Occipital lobe (tissue), 2 donors: Measurements from ENCODE around the gene SFT2D2. TPM values are rescaled to one million over a fixed set of nuclear protein-coding genes. Genes with fewer than 3 reads are reported as not detected.

Source experiments
- DNase-seq: peaks from one replicate; lab custom pipeline; 2025; lab: John Stamatoyannopoulos, UW
- total RNA-seq: library from RNA; depleted of rRNA; stranded (reverse); fragments of >200 nt; gene quantifications from one replicate; pipeline ENCODE4 v1.2.3, GENCODE V29; 2014

The SFT2D2 gene
- total RNA-seq, 1 donor from 2014 or later, result 34.2 TPM

DNA sequence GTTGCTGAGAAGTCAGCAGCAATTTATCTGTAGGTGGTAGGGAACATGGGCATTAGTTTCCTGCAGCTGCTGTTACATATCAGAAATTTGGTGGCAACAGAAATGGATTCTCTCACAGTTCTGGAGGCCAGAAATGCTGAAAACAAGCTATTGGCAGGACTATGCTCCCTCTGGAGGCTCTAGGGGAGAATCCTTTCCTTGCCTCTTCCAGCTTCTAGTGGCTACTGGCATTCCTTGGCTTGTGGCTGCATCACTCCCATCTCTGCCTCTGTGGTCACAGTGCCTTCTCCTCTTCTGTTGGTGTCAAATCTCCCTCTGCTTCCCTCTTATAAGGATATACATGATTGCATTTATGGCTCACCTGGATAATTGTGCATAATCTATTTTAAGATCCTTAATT lies 2.5 kb upstream of the SFT2D2 start:
- no peak for DNase-seq

DNA sequence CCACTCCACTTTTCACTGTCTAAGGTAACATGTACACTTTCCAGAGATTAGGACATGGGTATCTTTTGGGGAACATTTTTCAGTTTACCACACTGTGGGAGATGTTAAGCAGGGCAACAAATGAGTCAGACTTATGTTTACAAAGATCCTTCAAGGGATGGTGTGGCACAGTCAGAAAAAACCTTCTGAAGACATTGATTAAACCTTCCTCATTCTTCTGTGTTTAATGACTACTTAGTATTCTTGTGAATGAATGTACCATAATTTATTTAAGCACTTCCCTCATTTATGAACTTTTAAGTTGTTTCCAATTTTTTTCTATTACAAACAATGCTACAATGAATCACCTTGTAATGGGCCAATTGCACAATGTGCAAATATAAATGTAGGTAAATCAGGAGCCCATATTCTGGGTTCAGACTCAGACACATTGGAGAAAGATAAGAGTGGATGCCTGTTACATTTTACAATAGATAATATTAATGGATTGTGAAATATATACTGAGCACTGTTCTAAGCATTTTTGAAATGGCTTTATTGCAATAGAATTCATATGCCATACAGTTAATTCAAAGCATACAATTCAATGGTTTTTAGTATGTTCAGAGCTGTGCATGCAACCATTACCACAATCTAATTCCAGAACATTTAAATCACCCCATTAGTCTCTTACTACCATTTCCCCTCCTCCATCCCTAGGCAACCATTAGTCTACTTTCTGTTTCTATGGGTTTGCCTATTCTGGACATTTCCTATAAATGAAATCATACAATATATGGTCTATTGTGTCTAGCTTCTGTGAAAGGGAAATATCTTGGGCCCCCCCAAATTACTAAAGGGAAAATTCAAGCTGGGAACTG lies 1.9 kb upstream of the SFT2D2 start:
- DNase-seq, result no peak

DNA sequence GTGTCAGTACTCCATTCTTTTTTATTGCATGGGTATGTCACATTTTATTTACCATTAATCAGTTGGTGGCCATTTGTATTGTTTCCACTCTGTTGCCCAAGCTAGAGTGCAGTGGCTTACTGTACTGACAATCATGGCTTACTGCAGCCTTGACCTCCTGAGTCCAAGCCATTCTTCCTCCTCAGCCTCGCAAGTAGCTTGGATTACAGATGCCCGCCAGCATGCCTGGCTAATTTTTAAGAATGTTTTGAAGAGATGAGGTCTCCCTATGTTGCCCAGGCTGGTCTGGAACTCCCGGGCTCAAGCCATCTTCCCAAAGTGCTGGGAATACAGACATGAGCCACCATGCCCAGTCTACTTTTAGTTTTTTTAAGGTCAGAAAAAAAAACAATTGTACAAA lies 813 bp upstream of the SFT2D2 start:
- no peak for DNase-seq

DNA sequence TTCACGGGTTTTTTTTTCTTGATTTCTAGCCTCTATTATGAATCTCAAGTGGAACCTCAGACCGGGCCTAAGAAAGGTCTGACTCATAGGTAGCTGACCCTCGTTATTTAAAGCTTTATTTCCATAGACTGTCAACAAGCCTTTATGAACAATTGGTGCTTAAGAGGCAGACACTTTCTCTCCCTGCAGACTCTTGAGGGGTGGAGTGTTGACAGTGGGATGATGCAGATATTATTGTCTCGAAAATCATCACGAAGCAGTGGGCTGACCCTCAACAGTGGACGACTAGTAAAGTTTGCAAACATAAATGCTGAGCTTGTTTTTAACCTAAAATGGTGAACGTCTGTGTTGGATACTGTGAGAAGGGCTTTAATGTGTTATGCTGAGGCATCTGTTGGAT lies 1.8 kb downstream of the SFT2D2 start:
- DNase-seq, result no peak

DNA sequence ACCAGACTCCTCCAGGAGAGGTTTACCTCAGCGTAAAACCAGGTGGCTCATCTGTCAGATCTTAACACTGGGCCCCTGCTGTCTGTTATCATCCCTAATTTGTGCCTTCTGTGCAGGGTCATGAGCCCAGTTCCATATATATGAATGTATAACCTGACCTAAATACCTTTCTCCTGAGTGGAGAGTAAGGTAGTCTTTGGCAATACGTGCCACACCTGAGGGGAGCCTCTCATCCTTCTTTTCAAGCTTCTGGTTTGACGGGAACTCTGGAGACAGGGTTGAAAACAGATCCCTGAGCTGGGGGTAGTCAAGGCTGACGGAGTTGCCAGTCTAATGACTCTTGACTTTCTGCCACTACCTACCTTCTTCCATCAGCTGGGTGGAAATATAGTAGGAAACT lies 4.1 kb downstream of the SFT2D2 start:
- DNase-seq, result no peak

DNA sequence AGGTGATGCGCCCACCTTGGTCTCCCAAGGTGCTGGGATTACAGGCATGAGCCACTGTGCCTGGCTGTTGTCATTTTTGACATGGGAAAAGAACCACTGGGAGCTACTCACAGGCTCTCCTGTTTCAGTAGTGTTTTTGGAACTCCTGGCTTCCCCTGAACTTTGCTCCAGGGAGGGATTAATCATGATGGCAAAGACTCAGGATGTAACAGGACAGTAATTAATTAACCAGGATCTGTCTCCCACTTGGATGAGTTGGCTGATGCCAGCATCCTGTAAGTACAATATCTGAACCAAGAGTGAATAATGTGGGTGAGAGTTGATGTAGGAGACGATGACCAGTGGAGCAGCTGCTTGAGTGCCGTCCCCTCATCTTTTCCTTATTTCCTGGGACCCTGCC lies 4.9 kb downstream of the SFT2D2 start:
- DNase-seq, result no peak

DNA sequence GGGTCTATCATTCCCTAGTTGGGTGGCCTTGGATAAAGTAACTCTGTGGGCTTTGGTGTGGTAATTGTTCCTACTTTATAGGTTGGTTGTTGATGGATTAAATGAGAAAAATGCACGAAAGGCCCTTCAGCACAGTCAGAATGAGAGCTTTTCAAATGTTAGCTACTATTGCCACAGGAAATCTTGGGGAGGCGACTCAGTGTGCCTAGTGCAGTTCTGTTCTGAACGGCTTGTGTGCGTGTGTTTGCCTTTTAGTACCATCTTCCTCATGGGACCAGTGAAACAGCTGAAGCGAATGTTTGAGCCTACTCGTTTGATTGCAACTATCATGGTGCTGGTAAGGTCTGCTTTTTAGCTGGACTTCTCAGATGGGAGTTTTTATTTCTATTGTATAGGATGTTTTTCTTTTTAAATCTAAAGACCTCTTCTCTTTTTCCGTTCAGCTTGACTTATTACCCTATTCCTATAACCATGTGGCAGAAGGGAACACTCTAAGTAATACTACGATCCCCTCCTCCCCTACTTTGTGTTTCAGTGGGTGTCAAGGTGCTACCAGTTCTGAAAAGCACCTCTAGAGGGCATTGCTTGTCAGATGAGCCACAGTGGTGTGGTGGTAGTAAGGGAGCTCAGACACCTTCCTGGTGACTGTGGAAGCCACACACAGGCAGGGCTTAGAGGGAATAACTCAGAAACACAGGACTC lies 9.2 kb downstream of the SFT2D2 start:
- no peak for DNase-seq

DNA sequence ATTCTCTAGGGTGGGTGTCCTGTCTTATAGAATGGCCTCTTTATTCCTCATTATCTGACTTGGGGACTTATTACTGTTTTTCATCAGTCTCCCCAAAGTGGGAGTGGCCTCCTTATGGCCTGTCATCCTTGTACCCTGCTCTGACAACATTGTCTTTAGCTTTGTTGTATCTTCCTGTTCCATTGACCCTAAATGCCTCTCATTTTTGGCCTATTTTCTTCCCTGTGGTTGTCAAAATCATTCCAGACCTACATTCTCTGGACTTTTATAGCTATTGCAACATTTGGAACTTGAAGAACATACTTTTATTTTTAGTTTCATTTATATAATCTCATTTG lies 9.7 kb downstream of the SFT2D2 start:
- DNase-seq, result no peak

DNA sequence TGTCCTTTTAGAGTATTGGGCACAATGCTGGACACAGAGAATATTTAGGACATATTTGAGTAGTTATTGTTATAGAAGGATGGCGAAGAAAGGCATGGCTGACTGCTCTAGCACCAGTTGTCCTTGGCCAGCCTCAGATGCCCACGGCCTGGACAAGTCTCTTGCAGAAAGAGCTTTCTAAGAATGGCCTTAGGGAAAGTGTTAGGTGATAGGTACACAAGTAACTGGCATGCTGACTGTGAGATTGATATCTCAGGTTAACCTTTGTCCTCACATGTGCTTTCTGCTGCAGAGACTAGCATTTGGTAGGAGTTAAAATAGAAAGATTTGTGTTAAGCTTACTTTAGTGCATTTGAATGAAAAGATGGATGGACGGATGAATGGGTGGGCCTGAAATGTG lies 10.1 kb downstream of the SFT2D2 start:
- DNase-seq, result no peak

DNA sequence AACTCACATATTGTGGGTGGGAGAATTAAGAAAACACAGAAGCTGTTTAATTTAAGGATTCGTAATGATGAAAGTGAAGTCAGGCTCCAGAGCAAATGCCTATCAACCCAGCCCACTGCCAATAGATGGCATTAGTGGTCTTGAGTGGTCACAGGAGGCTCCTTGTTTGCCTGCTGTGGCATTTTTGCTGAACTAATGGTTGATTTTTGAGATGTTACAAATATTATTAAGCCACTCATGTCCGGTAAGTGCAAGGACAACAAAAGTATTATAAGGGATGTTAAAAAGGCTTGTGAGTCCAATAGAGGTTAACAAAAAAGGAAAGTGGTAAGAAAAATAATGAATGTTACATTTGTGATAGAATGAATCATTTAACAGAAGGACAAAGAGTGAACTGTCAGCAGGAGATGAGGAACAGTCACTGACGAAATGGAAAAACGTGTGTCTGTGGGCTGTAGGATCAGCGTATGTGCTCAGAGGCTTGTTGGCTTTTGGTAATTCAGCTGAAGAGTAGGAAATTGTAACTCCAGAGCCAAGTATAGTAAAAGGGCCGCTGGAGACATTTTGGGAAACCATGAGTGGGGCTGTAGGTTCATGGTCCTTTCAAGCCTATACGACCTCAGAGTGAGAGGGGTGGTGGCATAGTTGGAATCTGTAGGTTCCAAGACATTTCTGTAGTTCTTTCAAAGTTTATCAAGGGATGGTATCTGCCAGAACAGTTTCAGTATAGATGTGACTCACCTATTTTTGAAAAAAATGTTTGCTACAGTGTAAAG lies 11.2 kb downstream of the SFT2D2 start:
- no peak for DNase-seq

DNA sequence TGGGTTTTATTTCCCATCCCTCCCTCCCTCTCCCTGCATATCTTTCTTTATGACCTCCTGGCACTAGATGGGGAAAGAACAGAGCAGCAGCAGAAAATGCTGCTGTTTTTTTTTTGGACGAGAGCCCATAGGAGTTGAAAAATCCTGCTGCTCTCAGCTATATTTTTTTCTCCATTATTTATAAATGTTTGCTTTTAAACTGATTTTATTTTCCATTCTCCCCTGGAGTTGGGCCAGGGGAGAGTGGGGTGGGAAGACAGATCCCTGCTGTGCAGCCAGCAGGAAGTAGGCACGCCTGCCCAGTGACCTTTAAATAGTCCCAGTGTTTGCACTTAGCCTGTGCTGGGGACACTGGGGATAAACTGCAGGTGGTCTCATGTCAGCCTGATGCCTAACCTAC lies 17.4 kb downstream of the SFT2D2 start:
- DNase-seq, result no peak

DNA sequence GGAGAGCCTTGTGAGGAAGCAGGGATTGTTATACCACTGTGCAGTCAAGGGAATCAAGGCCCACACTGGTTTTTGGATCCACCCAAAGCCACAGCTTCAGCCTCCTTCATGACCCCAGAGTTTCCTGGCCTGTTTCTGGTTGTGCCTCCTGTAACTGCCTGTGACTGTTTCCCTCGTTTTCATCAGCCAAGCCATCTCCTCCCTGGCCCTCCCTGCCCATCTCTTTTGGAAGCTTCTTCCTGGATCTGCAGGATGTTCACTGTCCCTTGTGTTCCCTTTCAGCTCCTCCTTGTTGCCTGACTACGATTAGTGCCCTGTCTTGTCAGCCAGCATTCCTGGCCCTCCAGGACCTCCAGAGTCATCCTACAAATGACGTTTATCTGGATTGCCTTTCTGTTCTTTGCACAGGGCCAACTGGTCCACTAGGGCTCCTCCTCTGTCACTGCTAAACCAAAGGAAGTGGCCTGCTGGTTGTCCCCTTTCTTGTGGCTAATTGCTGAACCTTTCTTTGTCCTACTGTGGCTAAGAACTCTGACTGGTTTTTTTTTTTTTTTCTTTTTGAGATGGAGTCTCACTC lies 17.9 kb downstream of the SFT2D2 start:
- DNase-seq, result no peak

DNA sequence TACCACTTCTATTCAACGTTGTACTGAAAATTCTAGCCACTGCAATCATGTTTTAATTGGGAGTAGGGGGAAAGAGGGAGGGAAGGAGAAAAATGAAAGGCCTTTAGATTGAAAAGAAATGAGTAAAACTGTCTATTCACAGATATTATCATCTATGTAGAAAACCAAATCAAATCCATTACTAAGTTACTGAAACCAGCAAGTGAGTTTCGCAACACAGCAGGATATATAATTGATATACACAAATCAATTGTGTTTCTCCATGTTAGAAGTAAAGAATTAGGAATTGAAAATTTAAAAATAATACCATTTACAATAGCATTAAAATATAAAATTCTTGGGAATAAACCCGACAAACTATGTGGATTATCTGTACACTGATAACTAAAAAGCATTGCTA lies 19.2 kb downstream of the SFT2D2 start:
- no peak for DNase-seq

DNA sequence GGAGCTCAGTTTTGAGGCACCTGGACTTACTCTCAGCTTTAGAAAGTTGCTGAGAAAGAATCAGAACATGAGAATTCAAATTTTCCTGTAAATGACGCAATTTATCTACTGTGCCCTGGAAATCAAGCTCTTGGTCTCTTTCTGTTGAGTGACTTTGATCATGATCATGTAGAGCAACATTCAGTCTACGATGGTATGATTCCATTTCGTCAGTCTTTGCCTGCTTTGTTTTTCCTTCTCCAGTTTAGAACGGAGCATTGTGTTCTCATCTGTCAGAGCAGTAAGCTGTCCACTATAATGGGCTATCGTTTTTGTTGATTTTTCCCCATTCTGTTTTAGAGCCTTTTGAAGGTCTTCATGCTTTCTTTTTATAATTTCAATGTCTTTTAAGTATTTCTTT lies 20.7 kb downstream of the SFT2D2 start:
- DNase-seq, result no peak

DNA sequence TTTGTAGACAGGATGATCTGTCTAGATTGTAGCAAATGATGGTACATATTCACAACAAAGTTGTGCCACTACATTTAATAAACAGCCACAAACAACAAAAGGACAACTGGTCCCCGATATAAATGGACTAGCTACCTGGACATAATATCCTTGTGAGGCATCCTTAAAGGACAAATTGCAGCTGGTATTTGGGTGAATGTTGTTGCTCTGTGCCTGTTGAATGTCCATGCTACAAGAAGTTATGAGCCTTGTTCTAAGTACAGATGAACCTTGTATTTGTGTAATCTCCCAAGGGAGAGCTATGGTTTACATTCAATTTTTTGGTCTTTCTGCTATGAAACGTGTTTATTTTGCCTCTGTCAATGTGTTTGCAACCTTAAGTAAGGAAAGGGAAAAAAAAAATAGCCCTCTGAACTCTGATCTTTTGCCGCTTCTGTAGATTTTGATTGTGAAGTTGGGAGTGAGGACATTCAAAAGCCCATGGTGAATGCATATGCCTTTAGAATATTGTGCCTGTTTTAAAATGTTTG lies 26.5 kb downstream of the SFT2D2 start:
- no peak for DNase-seq

DNA sequence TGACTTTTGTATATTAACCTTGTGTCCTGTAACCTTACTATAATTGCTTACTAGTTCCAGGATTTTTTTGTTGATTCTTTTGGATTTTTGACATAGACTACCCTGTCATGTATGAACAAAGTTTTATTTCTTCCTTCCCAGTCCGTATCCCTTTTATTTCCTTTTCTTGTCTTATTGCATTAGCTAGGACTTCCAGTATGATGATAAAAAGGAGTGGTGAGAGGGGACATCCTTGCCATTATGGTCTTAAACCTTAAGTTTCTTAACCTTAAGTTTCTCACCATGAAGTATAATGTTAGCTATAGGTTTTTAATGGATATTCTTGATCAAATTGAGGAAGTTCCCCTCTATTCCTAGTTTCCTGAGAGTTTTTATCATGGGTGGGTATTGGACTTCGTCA lies 30.4 kb downstream of the SFT2D2 start:
- DNase-seq, result no peak

DNA sequence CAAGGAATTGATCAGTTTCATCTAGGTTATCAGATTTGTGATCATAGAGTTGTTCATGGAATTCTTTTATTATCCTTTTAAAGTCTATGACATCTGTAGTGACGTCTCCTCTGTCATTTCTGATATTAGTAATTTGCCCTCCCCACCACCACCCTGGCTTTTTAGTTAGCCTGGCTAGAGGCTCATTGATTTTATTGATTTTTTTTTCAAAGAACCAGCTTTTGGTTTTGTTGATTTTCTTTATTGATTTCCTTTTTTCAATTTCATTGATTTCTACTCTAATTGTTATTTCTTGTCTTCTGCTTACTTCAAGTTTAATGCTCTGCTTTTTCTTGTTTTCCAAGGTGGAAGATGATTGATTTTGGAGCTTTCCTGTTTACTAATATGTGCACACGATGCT lies 31.6 kb downstream of the SFT2D2 start:
- no peak for DNase-seq

DNA sequence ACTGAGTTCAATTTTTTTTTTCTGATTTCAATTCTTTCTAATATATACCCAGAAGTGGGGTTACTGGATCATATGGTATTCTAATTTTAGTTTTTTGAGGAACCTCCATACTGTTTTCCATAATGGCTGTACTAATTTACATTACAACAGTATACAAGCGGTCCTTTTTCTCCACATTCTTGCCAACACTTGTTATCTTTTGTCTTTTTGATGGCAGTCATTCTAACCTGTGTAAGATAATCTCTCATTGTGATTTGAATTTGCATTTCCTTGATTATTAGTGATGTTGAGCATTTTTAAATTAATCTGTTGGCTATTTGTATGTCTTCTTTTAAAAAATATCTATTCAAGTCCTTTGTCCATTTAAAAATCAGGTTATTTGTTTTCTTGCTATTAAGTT lies 33.8 kb downstream of the SFT2D2 start:
- DNase-seq, result no peak

DNA sequence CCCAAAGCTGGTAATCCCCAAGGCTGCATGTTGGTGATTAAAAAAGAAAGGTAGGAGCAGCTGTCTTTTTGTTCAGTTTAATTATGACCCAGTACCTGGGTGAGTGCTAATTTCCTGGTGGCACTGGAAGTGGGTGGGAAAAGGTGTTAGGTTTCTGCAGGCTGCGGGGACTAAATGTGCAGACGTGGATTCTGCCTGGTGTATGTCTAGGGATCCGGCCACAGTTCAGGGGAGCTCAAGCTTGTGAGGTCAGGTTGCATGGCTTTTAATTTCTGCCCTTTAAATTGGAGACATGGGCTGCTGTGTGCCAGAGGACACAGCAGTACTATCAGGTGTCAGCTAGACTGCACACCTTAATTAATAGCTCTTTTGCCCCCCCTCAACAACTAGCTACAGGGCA lies 34.6 kb downstream of the SFT2D2 start:
- no peak for DNase-seq

DNA sequence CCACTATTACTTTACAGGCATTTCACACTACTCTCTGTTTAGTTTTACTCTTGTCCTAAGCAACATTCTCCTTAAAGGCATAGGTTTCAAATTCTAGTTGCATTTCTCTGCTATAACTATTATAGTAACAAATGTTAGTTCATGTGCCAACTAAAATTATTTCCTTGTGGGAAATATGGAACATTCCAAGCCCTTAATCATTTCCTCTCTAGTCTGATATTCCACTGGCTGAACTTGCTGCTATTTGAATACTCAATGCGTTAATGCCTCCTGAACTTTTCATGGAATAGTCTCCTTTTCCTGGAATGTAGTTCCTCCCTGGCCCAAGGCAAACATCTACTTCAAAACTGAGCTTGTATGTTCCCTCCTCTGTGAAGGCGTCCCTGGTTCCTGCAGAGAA lies 35.6 kb downstream of the SFT2D2 start:
- DNase-seq, result no peak

DNA sequence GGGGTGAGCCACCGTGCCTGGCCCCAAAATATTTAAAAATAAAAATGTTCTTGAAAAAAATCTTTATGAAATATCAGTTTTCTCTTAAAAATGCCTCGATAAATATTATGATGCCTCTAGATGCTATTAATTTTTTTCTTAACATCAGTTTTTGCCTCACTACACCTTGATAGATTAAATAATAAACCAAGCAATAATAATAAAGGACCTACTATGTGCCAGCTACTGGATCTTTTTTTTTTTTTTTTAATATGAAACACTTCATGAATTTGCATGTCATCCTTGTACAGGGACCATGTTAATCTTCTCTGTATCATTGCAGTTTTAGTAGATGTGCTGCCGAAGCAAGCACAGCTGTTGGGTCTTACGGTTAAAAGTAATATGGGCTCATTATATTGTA lies 37.3 kb downstream of the SFT2D2 start:
- DNase-seq, result no peak

DNA sequence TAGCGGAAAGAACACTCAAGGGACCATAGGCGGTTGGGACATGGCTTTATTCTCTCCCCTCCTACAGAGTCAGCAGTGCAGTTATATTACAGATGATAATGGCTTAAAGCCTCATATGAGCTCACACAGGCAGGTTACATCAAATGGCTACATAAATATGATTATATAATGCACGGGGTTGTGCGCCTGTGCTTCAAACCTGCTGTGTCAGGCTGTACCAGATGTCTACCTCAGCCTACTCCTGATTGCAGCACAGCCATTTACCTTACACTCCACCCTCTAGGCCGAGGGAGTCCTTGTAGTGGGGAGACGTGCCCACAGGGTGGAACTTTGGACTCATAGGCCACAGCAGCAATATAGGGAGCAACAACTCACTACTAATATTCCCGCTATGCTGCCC lies 38.5 kb downstream of the SFT2D2 start:
- no peak for DNase-seq
